LNCAP (cell line): ENCODE data around the gene PLD5.
A peak's percentile ranks its signal among the peaks of the same experiment; 100 is the strongest.

ENCODE experiments used
- CTCF ChIP-seq: fragments of 450-650 bp; IDR thresholded peaks from 2 replicates; pipeline ENCODE4 v1.5.1; 2017; ENCODE audit warnings: mild to moderate bottlenecking

PLD5 gene

GRCh38 chr1:242525769-242526168 lies 1.3 kb upstream of the PLD5 start:
- TF ChIP-seq CTCF = no peak

GRCh38 chr1:242525360-242525722 lies 844 bp upstream of the PLD5 start:
- no peak for TF ChIP-seq CTCF

- peak; percentile 24 for TF ChIP-seq CTCF
Measured at GRCh38 chr1:242523719-242524570, 552 bp downstream of the PLD5 start.

GRCh38 chr1:242522996-242523718 lies 1.3 kb downstream of the PLD5 start:
- TF ChIP-seq CTCF = no peak

GRCh38 chr1:242522304-242522945 lies 2.1 kb downstream of the PLD5 start:
- TF ChIP-seq CTCF = no peak

GRCh38 chr1:242515555-242515954 lies 8.9 kb downstream of the PLD5 start:
- no peak for TF ChIP-seq CTCF

GRCh38 chr1:242506724-242507123 lies 17.8 kb downstream of the PLD5 start:
- TF ChIP-seq CTCF = no peak
